Activated naive CD8-positive, alpha-beta T cell treated with anti-CD3 and anti-CD28 coated beads for 36 hours (primary cell): ENCODE data around the gene SEM1. TPM values are rescaled to one million over a fixed set of nuclear protein-coding genes. Genes with fewer than 3 reads are reported as not detected.
A peak's percentile ranks its signal among the peaks of the same experiment; 100 is the strongest.
"Not testable (repeated sequence)": the region's sequence is repeated elsewhere in the genome, so short reads cannot be mapped to it uniquely, and the experiment has no call there.

Experiments
- DNase-seq: peaks from one replicate; pipeline ENCODE4 v3.0.0; 2021
- H3K27ac Mint-ChIP-seq: one replicate; pipeline ENCODE4 v1.8.0; 2022; ENCODE audit warnings: mild to moderate bottlenecking, moderate library complexity, mixed read lengths
- H3K27me3 Mint-ChIP-seq: one replicate; pipeline ENCODE4 v1.8.0; 2022; ENCODE audit warnings: mild to moderate bottlenecking, mixed read lengths
- H3K36me3 Mint-ChIP-seq: one replicate; pipeline ENCODE4 v1.8.0; 2021; ENCODE audit warnings: mild to moderate bottlenecking, mixed read lengths
- H3K4me1 Mint-ChIP-seq: one replicate; pipeline ENCODE4 v1.8.0; 2021; ENCODE audit warnings: mixed read lengths
- H3K4me3 Mint-ChIP-seq: one replicate; pipeline ENCODE4 v1.8.0; 2022; ENCODE audit warnings: mild to moderate bottlenecking, moderate library complexity, mixed read lengths
- H3K9me3 Mint-ChIP-seq: one replicate; pipeline ENCODE4 v1.8.0; 2022; ENCODE audit warnings: mixed read lengths
- total RNA-seq, 2 experiments: library from RNA; stranded (reverse); gene quantifications; one replicate each; pipeline ENCODE4 v1.2.3, GENCODE V29; 2021

The SEM1 gene
- total RNA-seq, 2 experiments from 2014 or later = 35.9 to 42.6 TPM

DNA sequence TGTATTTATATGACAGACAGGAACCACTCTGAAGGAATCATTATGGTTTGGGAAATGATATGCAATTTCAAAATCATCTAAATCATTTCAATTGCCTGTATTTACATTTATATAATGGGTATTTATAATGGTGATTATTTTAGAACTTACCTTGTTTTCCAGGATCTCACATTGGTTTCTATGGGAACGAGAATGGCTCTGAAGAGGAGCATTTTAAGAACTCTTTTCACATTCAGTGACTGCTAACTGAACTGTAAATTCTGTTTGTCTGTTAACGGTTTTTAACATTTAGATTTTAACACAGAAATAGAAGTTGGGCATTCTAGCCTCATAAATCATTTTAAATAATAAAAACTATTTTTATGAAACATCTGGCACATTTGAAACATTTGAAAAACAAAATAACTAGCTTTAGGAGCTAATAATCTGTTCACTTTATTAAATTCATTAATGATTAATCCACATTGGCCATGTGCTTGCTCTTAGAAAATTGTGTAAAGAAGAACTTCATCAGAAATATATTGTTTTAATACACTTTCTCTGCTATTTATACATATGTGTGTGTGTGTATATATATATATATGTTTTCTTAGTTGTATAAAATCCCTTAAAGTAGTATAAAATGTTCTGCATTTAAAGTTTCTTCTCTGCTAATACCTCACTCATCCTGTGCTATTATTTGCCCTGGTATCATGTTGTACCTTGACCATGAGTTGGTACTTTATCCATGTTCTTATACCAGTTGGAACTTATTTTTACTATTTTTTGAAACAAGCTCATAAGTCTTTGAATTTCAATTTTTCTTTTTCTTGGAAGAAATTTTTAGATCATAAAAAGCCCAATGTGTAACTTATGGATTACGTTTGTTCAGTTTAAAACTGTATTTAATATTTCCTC lies 8.7 kb upstream of the SEM1 start:
- Mint-ChIP-seq H3K36me3 (no peaks in the 10 kb centered on the region), H3K9me3 (peaks cover 5% of the 10 kb centered on the region), H3K27ac (no peak overlapping the region), H3K4me1 (no peaks in the 10 kb centered on the region), H3K27me3 (peaks cover 44% of the 10 kb centered on the region), H3K4me3 (no peak overlapping the region)
- DNase-seq = no peak

DNA sequence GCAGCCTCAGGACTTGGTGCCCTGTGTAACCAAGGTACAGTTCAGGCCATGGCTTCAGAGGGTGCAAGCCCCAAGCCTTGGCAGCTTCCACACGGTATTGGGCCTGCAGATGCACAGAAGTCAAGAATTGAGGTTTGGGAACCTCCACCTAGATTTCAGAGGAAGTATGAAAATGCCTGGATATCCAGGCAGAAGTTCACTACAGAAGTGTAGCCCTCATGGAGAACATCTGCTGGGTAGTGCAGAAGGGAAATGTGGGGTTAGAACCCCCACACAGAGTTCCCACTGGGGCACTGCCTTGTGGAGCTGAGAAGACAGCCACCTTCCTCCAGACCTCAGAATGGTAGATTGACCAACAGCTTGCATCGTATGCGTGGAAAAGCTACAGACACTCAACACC lies 3.4 kb upstream of the SEM1 start:
- no peak for DNase-seq
- peaks cover 9% of the 10 kb centered on the region for H3K9me3 Mint-ChIP-seq

GRCh38 chr7:96710544-96710943 lies 898 bp upstream of the SEM1 start:
- Mint-ChIP-seq H3K27me3 (no peaks in the 10 kb centered on the region), H3K27ac (no peak overlapping the region), H3K36me3 (peaks cover 20% of the 10 kb centered on the region), H3K4me3 (no peak overlapping the region), H3K4me1 (peaks cover 21% of the 10 kb centered on the region), H3K9me3 (peaks cover 9% of the 10 kb centered on the region)
- DNase-seq = no peak

More for the DNA sequence above, 3.4 kb upstream of the SEM1 start:
- Mint-ChIP-seq H3K27ac (no peak overlapping the region), H3K4me3 (no peak overlapping the region), H3K4me1 (peaks cover 10% of the 10 kb centered on the region), H3K27me3 (peaks cover 14% of the 10 kb centered on the region), H3K36me3 (peaks cover 5% of the 10 kb centered on the region)

GRCh38 chr7:96708872-96709271 lies 774 bp downstream of the SEM1 start:
- peak; percentile 1 for DNase-seq
- Mint-ChIP-seq H3K9me3 (peaks cover 9% of the 10 kb centered on the region), H3K4me1 (peaks cover 27% of the 10 kb centered on the region), H3K4me3 (peak overlapping the region; percentile 100), H3K36me3 (peaks cover 23% of the 10 kb centered on the region), H3K27me3 (no peaks in the 10 kb centered on the region), H3K27ac (peak overlapping the region; percentile 97)

- Mint-ChIP-seq H3K27me3 (no peaks in the 10 kb centered on the region), H3K9me3 (peaks cover 3% of the 10 kb centered on the region), H3K4me1 (peaks cover 31% of the 10 kb centered on the region), H3K36me3 (peaks cover 23% of the 10 kb centered on the region), H3K4me3 (peak overlapping the region; percentile 100), H3K27ac (no peak overlapping the region)
- DNase-seq = no peak
These were observed 1.5 kb downstream of the SEM1 start for GRCh38 chr7:96707901-96708774.

- Mint-ChIP-seq H3K27me3 (no peaks in the 10 kb centered on the region), H3K27ac (no peak overlapping the region), H3K4me1 (peaks cover 62% of the 10 kb centered on the region), H3K36me3 (peaks cover 29% of the 10 kb centered on the region), H3K9me3 (no peaks in the 10 kb centered on the region), H3K4me3 (no peak overlapping the region)
- DNase-seq = no peak
These were observed 8.4 kb downstream of the SEM1 start for GRCh38 chr7:96701258-96701657.

DNA sequence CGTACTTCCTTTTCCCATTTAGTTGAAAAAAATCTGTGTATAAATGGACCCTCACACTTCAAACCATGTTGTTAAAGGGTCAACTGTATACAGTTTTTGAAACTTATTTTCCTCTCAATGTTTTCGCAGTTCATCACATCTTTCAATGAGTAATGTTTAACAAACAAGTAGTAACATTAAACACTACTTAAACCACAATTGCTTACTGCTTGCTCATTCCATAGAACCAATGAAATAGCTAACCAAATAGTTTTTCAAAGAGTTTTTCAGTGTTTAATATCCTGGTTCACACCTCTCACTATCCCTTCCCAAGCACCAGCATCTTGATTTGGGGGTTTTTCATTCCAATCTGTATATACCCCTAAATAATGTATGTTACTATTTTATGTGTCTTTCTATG lies 9.1 kb downstream of the SEM1 start:
- H3K4me1 Mint-ChIP-seq = peaks cover 62% of the 10 kb centered on the region
- no peak for DNase-seq
- H3K9me3 Mint-ChIP-seq = no peaks in the 10 kb centered on the region
- peaks cover 23% of the 10 kb centered on the region for H3K36me3 Mint-ChIP-seq
- H3K27ac Mint-ChIP-seq = peak overlapping the region; percentile 45
- H3K4me3 Mint-ChIP-seq = no peak overlapping the region
- H3K27me3 Mint-ChIP-seq = no peaks in the 10 kb centered on the region

- Mint-ChIP-seq H3K4me1 (peaks cover 63% of the 10 kb centered on the region), H3K36me3 (peaks cover 26% of the 10 kb centered on the region), H3K27me3 (no peaks in the 10 kb centered on the region), H3K27ac (no peak overlapping the region), H3K4me3 (no peak overlapping the region), H3K9me3 (no peaks in the 10 kb centered on the region)
- DNase-seq = no peak
These were observed 10.3 kb downstream of the SEM1 start for GRCh38 chr7:96699219-96699871.

GRCh38 chr7:96698449-96698848 lies 11.2 kb downstream of the SEM1 start:
- DNase-seq, H3K9me3 Mint-ChIP-seq, H3K27me3 Mint-ChIP-seq, H3K27ac Mint-ChIP-seq, H3K4me3 Mint-ChIP-seq: not testable (repeated sequence)
- H3K4me1 Mint-ChIP-seq = peaks cover 60% of the 10 kb centered on the region
- H3K36me3 Mint-ChIP-seq = peaks cover 32% of the 10 kb centered on the region

DNA sequence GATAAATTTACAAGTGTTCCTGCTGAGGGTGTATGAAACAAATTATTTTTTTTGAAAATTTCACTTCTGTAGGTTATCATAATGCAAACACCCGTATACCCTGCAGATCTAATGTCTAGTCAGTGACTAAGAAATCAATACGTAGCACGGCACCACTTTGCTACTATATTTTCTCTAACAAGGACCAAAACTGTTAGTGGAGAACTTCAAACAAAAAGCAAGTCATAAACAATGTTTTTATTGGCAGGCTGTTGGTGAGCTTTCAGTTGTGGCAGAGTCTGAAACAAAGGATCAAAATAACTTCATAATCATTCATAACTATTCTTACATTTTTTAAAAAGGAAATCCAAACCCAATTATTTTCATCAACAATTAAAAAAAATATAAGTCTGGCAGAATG lies 11.8 kb downstream of the SEM1 start:
- Mint-ChIP-seq H3K4me3 (no peak overlapping the region), H3K4me1 (peaks cover 60% of the 10 kb centered on the region), H3K36me3 (peaks cover 32% of the 10 kb centered on the region), H3K27ac (no peak overlapping the region), H3K9me3 (no peaks in the 10 kb centered on the region), H3K27me3 (no peaks in the 10 kb centered on the region)
- DNase-seq = no peak

- Mint-ChIP-seq H3K36me3 (peaks cover 37% of the 10 kb centered on the region), H3K27ac (no peak overlapping the region), H3K4me3 (no peak overlapping the region)
These were observed 14.1 kb downstream of the SEM1 start for GRCh38 chr7:96695581-96695980.

GRCh38 chr7:96694082-96694481 lies 15.6 kb downstream of the SEM1 start:
- H3K9me3 Mint-ChIP-seq = no peaks in the 10 kb centered on the region
- no peaks in the 10 kb centered on the region for H3K27me3 Mint-ChIP-seq
- peaks cover 40% of the 10 kb centered on the region for H3K36me3 Mint-ChIP-seq
- no peak for DNase-seq
- no peak overlapping the region for H3K4me3 Mint-ChIP-seq
- no peak overlapping the region for H3K27ac Mint-ChIP-seq
- H3K4me1 Mint-ChIP-seq = peaks cover 33% of the 10 kb centered on the region

More at GRCh38 chr7:96695581-96695980, 14.1 kb downstream of the SEM1 start:
- no peaks in the 10 kb centered on the region for H3K27me3 Mint-ChIP-seq
- no peak for DNase-seq
- peaks cover 45% of the 10 kb centered on the region for H3K4me1 Mint-ChIP-seq
- no peaks in the 10 kb centered on the region for H3K9me3 Mint-ChIP-seq

- Mint-ChIP-seq H3K9me3 (no peaks in the 10 kb centered on the region), H3K27me3 (no peaks in the 10 kb centered on the region), H3K4me3 (no peak overlapping the region), H3K4me1 (peaks cover 20% of the 10 kb centered on the region), H3K27ac (no peak overlapping the region), H3K36me3 (peaks cover 43% of the 10 kb centered on the region)
- DNase-seq = no peak
These were observed 17.9 kb downstream of the SEM1 start for GRCh38 chr7:96691702-96692101.

GRCh38 chr7:96689414-96689813 lies 20.2 kb downstream of the SEM1 start:
- H3K36me3 Mint-ChIP-seq = peaks cover 44% of the 10 kb centered on the region
- no peak overlapping the region for H3K27ac Mint-ChIP-seq
- H3K27me3 Mint-ChIP-seq = no peaks in the 10 kb centered on the region
- H3K4me3 Mint-ChIP-seq = no peak overlapping the region
- H3K9me3 Mint-ChIP-seq = peaks cover 5% of the 10 kb centered on the region
- H3K4me1 Mint-ChIP-seq = peaks cover 25% of the 10 kb centered on the region
- no peak for DNase-seq

DNA sequence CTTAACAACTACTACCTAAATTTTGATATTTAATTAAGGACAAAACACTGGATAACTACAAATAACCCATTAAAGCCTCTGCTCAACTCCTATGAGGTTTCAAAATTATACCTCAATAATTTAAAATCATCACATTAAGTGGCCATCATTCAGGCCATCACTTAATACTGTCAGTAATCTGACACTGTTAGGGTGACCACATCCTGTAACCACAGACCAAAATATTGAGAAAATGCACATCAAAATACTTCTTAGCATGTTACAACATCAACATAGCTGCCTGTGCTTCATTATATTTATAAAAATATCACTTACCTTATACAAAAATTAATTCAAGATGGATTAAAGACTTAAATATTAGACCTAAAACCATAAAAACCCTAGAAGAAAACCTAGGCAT lies 23.3 kb downstream of the SEM1 start:
- Mint-ChIP-seq H3K4me3 (no peak overlapping the region), H3K9me3 (peaks cover 13% of the 10 kb centered on the region), H3K27ac (no peak overlapping the region), H3K36me3 (peaks cover 58% of the 10 kb centered on the region), H3K4me1 (peaks cover 20% of the 10 kb centered on the region), H3K27me3 (no peaks in the 10 kb centered on the region)
- no peak for DNase-seq
